GM12872 (cell line): ENCODE data around the gene FXYD4.

ENCODE experiments used
- TF ChIP-seq, protein P1 (sequence below): IDR thresholded peaks from 3 replicates; pipeline ENCODE4 v1.5.1; 2011; ENCODE audit warnings: low read depth, mild to moderate bottlenecking, low read length, moderate library complexity; ENCODE audit not compliant: insufficient read depth

Gene FXYD4

DNA sequence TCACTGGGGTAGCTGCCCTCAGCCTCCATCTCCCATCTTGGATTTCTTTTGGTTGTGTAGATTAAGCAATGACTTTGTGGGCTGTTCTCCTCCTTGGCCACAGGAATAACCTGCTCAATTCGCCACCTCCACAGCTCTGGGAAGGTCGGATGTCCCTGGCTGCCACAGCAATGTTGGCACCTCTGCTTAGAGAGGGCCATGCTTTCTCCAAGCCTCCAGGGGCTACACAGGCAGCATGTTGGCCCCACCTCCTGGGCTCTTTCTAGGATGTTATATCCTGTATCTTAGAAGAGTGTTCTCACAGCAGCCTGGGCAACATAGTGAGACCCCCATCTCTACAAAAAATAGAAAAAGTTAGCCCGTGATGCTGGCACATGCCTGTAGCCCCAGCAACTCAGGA, 35.4 kb upstream of the FXYD4 start:
- TF ChIP-seq, protein P1, sequence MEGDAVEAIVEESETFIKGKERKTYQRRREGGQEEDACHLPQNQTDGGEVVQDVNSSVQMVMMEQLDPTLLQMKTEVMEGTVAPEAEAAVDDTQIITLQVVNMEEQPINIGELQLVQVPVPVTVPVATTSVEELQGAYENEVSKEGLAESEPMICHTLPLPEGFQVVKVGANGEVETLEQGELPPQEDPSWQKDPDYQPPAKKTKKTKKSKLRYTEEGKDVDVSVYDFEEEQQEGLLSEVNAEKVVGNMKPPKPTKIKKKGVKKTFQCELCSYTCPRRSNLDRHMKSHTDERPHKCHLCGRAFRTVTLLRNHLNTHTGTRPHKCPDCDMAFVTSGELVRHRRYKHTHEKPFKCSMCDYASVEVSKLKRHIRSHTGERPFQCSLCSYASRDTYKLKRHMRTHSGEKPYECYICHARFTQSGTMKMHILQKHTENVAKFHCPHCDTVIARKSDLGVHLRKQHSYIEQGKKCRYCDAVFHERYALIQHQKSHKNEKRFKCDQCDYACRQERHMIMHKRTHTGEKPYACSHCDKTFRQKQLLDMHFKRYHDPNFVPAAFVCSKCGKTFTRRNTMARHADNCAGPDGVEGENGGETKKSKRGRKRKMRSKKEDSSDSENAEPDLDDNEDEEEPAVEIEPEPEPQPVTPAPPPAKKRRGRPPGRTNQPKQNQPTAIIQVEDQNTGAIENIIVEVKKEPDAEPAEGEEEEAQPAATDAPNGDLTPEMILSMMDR: no peak

- TF ChIP-seq, protein P1: no peak
Observed at GRCh38 chr10:43336641-43337318, 34.7 kb upstream of the FXYD4 start.

- TF ChIP-seq, protein P1: no peak
Observed at GRCh38 chr10:43338117-43338516, 33.3 kb upstream of the FXYD4 start.

DNA sequence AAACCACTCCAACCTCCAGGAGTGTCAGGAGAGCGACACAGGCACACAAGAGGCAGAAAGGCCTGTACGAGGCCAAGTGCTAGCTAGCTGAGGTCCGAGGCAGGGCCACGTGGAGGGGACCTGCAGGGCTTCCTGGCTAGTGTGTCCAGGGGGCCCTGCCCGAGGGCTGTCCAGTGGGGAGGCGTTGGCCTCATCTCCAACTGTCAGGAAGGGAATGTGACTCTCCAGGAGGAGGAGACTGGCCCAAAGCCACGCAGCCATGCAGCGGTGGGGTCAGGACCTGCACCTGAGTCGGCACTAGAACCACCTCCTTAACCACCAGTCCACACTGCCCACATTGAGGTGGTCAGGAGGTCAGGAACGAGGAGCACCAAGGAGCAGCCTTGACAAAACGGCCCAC, 32.3 kb upstream of the FXYD4 start:
- TF ChIP-seq, protein P1: no peak

- TF ChIP-seq, protein P1: no peak
Observed at GRCh38 chr10:43340101-43340500, 31.3 kb upstream of the FXYD4 start.

- TF ChIP-seq, protein P1: no peak
Observed at GRCh38 chr10:43340619-43341018, 30.8 kb upstream of the FXYD4 start.

DNA sequence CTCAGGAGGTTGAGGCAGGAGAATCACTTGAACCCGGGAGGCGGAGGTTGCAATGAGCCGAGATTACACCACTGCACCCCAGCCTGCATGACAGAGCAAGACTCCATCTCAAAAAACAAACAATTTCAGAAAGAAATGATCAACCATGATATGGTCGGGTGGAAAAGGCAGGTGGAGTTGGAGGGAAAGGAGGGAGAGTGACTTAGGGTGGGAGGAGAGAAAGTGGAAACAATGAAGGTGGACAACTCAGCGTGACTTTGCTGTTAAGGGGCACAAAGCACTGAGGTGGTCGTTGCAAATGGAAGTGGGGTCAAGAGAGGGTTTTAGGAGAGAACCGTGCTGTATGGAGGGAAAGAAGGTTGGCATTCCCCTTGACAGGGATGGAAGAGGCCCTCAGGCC, 30.0 kb upstream of the FXYD4 start:
- TF ChIP-seq, protein P1: no peak
